ENCODE results near the gene CES3.
"Not testable (repeated sequence)": the region's sequence is repeated elsewhere in the genome, so short reads cannot be mapped to it uniquely, and the experiment has no call there.

The CES3 gene

GRCh38 chr16:66926171-66926947 is 34.7 kb upstream of the CES3 start:
- no peak for DNase-seq (ENCODE audit: low read depth)

GRCh38 chr16:66926961-66927436 is 34.1 kb upstream of the CES3 start:
- DNase-seq (ENCODE audit: low read depth), result no peak

- no peak for DNase-seq (ENCODE audit: low read depth)
These were observed 33.0 kb upstream of the CES3 start for GRCh38 chr16:66927918-66928649.

GRCh38 chr16:66928702-66929388 is 32.2 kb upstream of the CES3 start:
- no peak for DNase-seq (ENCODE audit: low read depth)

- DNase-seq (ENCODE audit: low read depth), result no peak
These were observed 30.9 kb upstream of the CES3 start for GRCh38 chr16:66930189-66930588.

- DNase-seq (ENCODE audit: low read depth), result no peak
These were observed 29.4 kb upstream of the CES3 start for GRCh38 chr16:66931665-66932064.

- DNase-seq (ENCODE audit: low read depth), result no peak
These were observed 29.0 kb upstream of the CES3 start for GRCh38 chr16:66932076-66932475.

- no peak for DNase-seq (ENCODE audit: low read depth)
These were observed 27.3 kb upstream of the CES3 start for GRCh38 chr16:66933776-66934137.

- DNase-seq (ENCODE audit: low read depth), result peak; percentile 85
These were observed 26.8 kb upstream of the CES3 start, which contains the start of gene CIAO2B for GRCh38 chr16:66934138-66934838. Gene CIAO2B (minus strand): TSS chr16:66934402. CDS start chr16:66934364, 38 bp downstream.

GRCh38 chr16:66934839-66935313 is 26.2 kb upstream of the CES3 start:
- not testable (repeated sequence) for DNase-seq (ENCODE audit: low read depth)

GRCh38 chr16:66935314-66936011 is 25.6 kb upstream of the CES3 start, which contains the start of gene CES2:
Gene CES2 (plus strand): TSS chr16:66935516. CDS start chr16:66935636, 120 bp downstream.
- no peak for DNase-seq (ENCODE audit: low read depth)

- DNase-seq (ENCODE audit: low read depth), result no peak
These were observed 24.6 kb upstream of the CES3 start for GRCh38 chr16:66936462-66936861.

- DNase-seq (ENCODE audit: low read depth), result no peak
These were observed 24.0 kb upstream of the CES3 start for GRCh38 chr16:66936889-66937554.

- no peak for DNase-seq (ENCODE audit: low read depth)
These were observed 23.2 kb upstream of the CES3 start for GRCh38 chr16:66937725-66938337.

- DNase-seq (ENCODE audit: low read depth), result no peak
These were observed 21.7 kb upstream of the CES3 start for GRCh38 chr16:66939366-66939765.

GRCh38 chr16:66940236-66940635 is 20.8 kb upstream of the CES3 start:
- DNase-seq (ENCODE audit: low read depth), result no peak

GRCh38 chr16:66942981-66943380 is 18.1 kb upstream of the CES3 start:
- DNase-seq (ENCODE audit: low read depth), result no peak

GRCh38 chr16:66943426-66944053 is 17.5 kb upstream of the CES3 start:
- no peak for DNase-seq (ENCODE audit: low read depth)

GRCh38 chr16:66944054-66944441 is 17.0 kb upstream of the CES3 start:
- no peak for DNase-seq (ENCODE audit: low read depth)

- not testable (repeated sequence) for DNase-seq (ENCODE audit: low read depth)
These were observed 16.1 kb upstream of the CES3 start for GRCh38 chr16:66944971-66945370.
